ENCODE results near the gene ABL2.

- no peak for TF ChIP-seq POLR2A (IDR thresholded peaks at IDR 0.05; ENCODE audit: low read depth, low read length)
- TF ChIP-seq TAF1 (IDR thresholded peaks at IDR 0.05; ENCODE audit: borderline replicate concordance, low read depth, low read length) = no peak
- no peak for TF ChIP-seq POLR2AphosphoS5 (IDR thresholded peaks at IDR 0.05; ENCODE audit: low read depth, low read length)
Observed at GRCh38 chr1:179120736-179121135, 108.7 kb downstream of the ABL2 start.
